Trophoblast cell (in vitro differentiated cells and primary cell): ENCODE measurements around the gene CADM1.
A peak's percentile ranks its signal among the peaks of the same experiment; 100 is the strongest.

Experiments
- DNase-seq, 2 donors: peaks; one replicate each; pipeline ENCODE4 v3.0.0-alpha.2; 2016
- H2AFZ ChIP-seq: 2 replicates; pipeline ENCODE4 v1.6.1; 2013; ENCODE audit warnings: low read length, moderate library complexity, mild to moderate bottlenecking; ENCODE audit not compliant: insufficient read depth, poor library complexity
- H2AK5ac ChIP-seq: 2 replicates; pipeline ENCODE4 v1.6.1; 2013; ENCODE audit warnings: mild to moderate bottlenecking, low read length
- H2BK120ac ChIP-seq: 2 replicates; pipeline ENCODE4 v1.6.1; 2013; ENCODE audit warnings: low read length, mild to moderate bottlenecking, moderate library complexity; ENCODE audit not compliant: insufficient read depth, poor library complexity
- H2BK12ac ChIP-seq: 2 replicates; pipeline ENCODE4 v1.6.1; 2013; ENCODE audit warnings: mild to moderate bottlenecking, low read length, moderate library complexity
- H2BK5ac ChIP-seq: 2 replicates; pipeline ENCODE4 v1.6.1; 2013; ENCODE audit warnings: low read length, low read depth, moderate library complexity, mild to moderate bottlenecking; ENCODE audit not compliant: poor library complexity
- H3K14ac ChIP-seq: 2 replicates; pipeline ENCODE4 v1.6.1; 2013; ENCODE audit warnings: mild to moderate bottlenecking, low read length
- H3K18ac ChIP-seq: 2 replicates; pipeline ENCODE4 v1.6.1; 2013; ENCODE audit warnings: mild to moderate bottlenecking, low read length
- H3K23ac ChIP-seq: 2 replicates; pipeline ENCODE4 v1.6.1; 2013; ENCODE audit warnings: low read length
- H3K27ac ChIP-seq: 2 replicates; pipeline ENCODE4 v1.5.1; 2013; ENCODE audit warnings: low read depth, mild to moderate bottlenecking, inconsistent platforms, low read length, moderate library complexity
- H3K27me3 ChIP-seq: 2 replicates; pipeline ENCODE4 v1.6.1; 2013; ENCODE audit warnings: inconsistent platforms, mild to moderate bottlenecking, low read length, moderate library complexity; ENCODE audit not compliant: insufficient read depth
- H3K36me3 ChIP-seq, 2 experiments: 1 replicate in 1 of 2; 2 replicates in 1 of 2; pipeline ENCODE4 v1.6.1; 2013; ENCODE audit warnings: low read length in 2 of 2, mild to moderate bottlenecking in 2 of 2, moderate library complexity in 1 of 2; ENCODE audit not compliant: insufficient read depth in 2 of 2, control insufficient read depth in 1 of 2
- H3K4ac ChIP-seq: 2 replicates; pipeline ENCODE4 v1.6.1; 2013; ENCODE audit warnings: low read depth, mild to moderate bottlenecking, low read length, moderate library complexity
- H3K4me1 ChIP-seq, 2 experiments: 1 replicate in 1 of 2; 2 replicates in 1 of 2; pipeline ENCODE4 v1.6.1; 2013; ENCODE audit warnings: low read length in 2 of 2, mild to moderate bottlenecking in 2 of 2, moderate library complexity in 1 of 2; ENCODE audit not compliant: insufficient read depth in 2 of 2, control insufficient read depth in 1 of 2
- H3K4me2 ChIP-seq: 2 replicates; pipeline ENCODE4 v1.6.1; 2013; ENCODE audit warnings: inconsistent platforms, mild to moderate bottlenecking, low read length, moderate library complexity
- H3K4me3 ChIP-seq: 2 replicates; pipeline ENCODE4 v1.5.1; 2013; ENCODE audit warnings: mild to moderate bottlenecking, low read depth, low read length, inconsistent platforms
- H3K79me1 ChIP-seq: one replicate; pipeline ENCODE4 v1.6.1; 2013; ENCODE audit warnings: low read length
- H3K79me2 ChIP-seq: 2 replicates; pipeline ENCODE4 v1.6.1; 2013; ENCODE audit warnings: low read length, mild to moderate bottlenecking; ENCODE audit not compliant: control insufficient read depth, insufficient read depth, poor library complexity
- H3K9ac ChIP-seq: 2 replicates; pipeline ENCODE4 v1.6.1; 2013; ENCODE audit warnings: mild to moderate bottlenecking, low read length
- H3K9me3 ChIP-seq: 2 replicates; pipeline ENCODE4 v1.6.1; 2013; ENCODE audit warnings: low read depth, mild to moderate bottlenecking, control low read depth, inconsistent platforms, low read length; ENCODE audit not compliant: insufficient read depth
- H4K12ac ChIP-seq: 2 replicates; pipeline ENCODE4 v1.6.1; 2013; ENCODE audit warnings: low read depth, mild to moderate bottlenecking, low read length, moderate library complexity
- H4K8ac ChIP-seq: 2 replicates; pipeline ENCODE4 v1.6.1; 2013; ENCODE audit warnings: low read depth, mild to moderate bottlenecking, low read length, moderate library complexity
- H4K91ac ChIP-seq: one replicate; pipeline ENCODE4 v1.6.1; 2013; ENCODE audit warnings: low read depth, mild to moderate bottlenecking, low read length, moderate library complexity
- WGBS: extraction: QIAGEN DNeasy Blood & Tissue Kit; methylation state at CpG from one replicate; pipeline ENCODE4 v1.1.7; 2013; ENCODE audit warnings: missing lambda C conversion rate; ENCODE audit not compliant: insufficient read length, insufficient coverage; ENCODE audit errors: extremely low coverage; 5-methylcytosine and 5-hydroxymethylcytosine counted together

Gene CADM1

GRCh38 chr11:115153135-115153534 is 351.1 kb downstream of the CADM1 start:
- Histone ChIP-seq H3K36me3 (no peaks in the 10 kb centered on the region), H2AFZ (no peak overlapping the region), H4K91ac (no peak overlapping the region), H3K23ac (no peak overlapping the region), H3K4ac (no peak overlapping the region), H2BK120ac (no peak overlapping the region), H3K14ac (no peak overlapping the region), H3K4me3 (no peak overlapping the region), H3K79me1 (no peaks in the 10 kb centered on the region), H3K9ac (no peak overlapping the region), H3K27ac (no peak overlapping the region), H3K4me2 (no peak overlapping the region), H3K18ac (no peak overlapping the region), H3K27me3 (no peaks in the 10 kb centered on the region), H2BK5ac (no peak overlapping the region), H3K4me1 (no peaks in the 10 kb centered on the region), H3K9me3 (peaks cover 2% of the 10 kb centered on the region), H4K8ac (no peak overlapping the region), H4K12ac (no peak overlapping the region), H3K79me2 (no peaks in the 10 kb centered on the region), H2AK5ac (no peak overlapping the region), H2BK12ac (no peak overlapping the region)
- WGBS: no CpG with 5 or more reads among the region's 8 CpGs
- DNase-seq: no peak

- Histone ChIP-seq H3K79me2 (no peaks in the 10 kb centered on the region), H2AK5ac (no peak overlapping the region), H3K4me2 (no peak overlapping the region), H2BK120ac (no peak overlapping the region), H3K9me3 (peaks cover 10% of the 10 kb centered on the region), H3K14ac (no peak overlapping the region), H4K91ac (no peak overlapping the region), H3K79me1 (no peaks in the 10 kb centered on the region), H3K27me3 (no peaks in the 10 kb centered on the region), H3K27ac (no peak overlapping the region), H3K4me1 (no peaks in the 10 kb centered on the region), H2BK12ac (no peak overlapping the region), H3K4ac (no peak overlapping the region), H2BK5ac (no peak overlapping the region), H3K23ac (no peak overlapping the region), H2AFZ (no peak overlapping the region), H3K18ac (no peak overlapping the region), H3K9ac (no peak overlapping the region), H3K4me3 (no peak overlapping the region), H4K12ac (no peak overlapping the region), H4K8ac (no peak overlapping the region), H3K36me3 (no peaks in the 10 kb centered on the region)
- WGBS: no CpG with 5 or more reads among the region's 1 CpG
- no peak for DNase-seq
Measured at GRCh38 chr11:115151010-115151409, 353.2 kb downstream of the CADM1 start.

GRCh38 chr11:115148691-115149090 is 355.5 kb downstream of the CADM1 start:
- no peak overlapping the region for H3K27ac ChIP-seq

GRCh38 chr11:115148101-115148500 is 356.1 kb downstream of the CADM1 start:
- Histone ChIP-seq H2BK120ac (no peak overlapping the region), H3K9me3 (peaks cover 11% of the 10 kb centered on the region), H4K8ac (no peak overlapping the region), H2BK12ac (no peak overlapping the region), H3K27me3 (no peaks in the 10 kb centered on the region), H3K79me1 (no peaks in the 10 kb centered on the region), H2BK5ac (no peak overlapping the region), H2AFZ (no peak overlapping the region), H3K79me2 (no peaks in the 10 kb centered on the region), H3K4me1 (no peaks in the 10 kb centered on the region), H3K4me2 (no peak overlapping the region), H3K18ac (no peak overlapping the region), H3K36me3 (no peaks in the 10 kb centered on the region), H4K12ac (no peak overlapping the region), H3K23ac (peak overlapping the region; percentile 54), H3K27ac (no peak overlapping the region), H4K91ac (no peak overlapping the region), H3K4me3 (peak overlapping the region; percentile 55), H3K4ac (no peak overlapping the region), H3K14ac (no peak overlapping the region), H2AK5ac (no peak overlapping the region), H3K9ac (no peak overlapping the region)
- DNase-seq: no peak
- WGBS: 100% methylated on average over 4 of the region's 4 CpGs

More at GRCh38 chr11:115148691-115149090, 355.5 kb downstream of the CADM1 start:
- Histone ChIP-seq H3K36me3 (no peaks in the 10 kb centered on the region), H2BK120ac (no peak overlapping the region), H3K14ac (no peak overlapping the region), H3K27me3 (no peaks in the 10 kb centered on the region), H3K9ac (no peak overlapping the region), H3K4me3 (no peak overlapping the region), H2BK5ac (no peak overlapping the region), H4K91ac (no peak overlapping the region), H3K79me2 (no peaks in the 10 kb centered on the region), H4K12ac (no peak overlapping the region), H2AK5ac (no peak overlapping the region), H3K4ac (no peak overlapping the region), H2BK12ac (no peak overlapping the region), H3K4me1 (no peaks in the 10 kb centered on the region), H3K18ac (no peak overlapping the region), H3K79me1 (no peaks in the 10 kb centered on the region), H3K4me2 (no peak overlapping the region), H2AFZ (no peak overlapping the region), H4K8ac (no peak overlapping the region), H3K23ac (no peak overlapping the region), H3K9me3 (peaks cover 10% of the 10 kb centered on the region)
- WGBS: 100% methylated on average over 1 of the region's 2 CpGs
- no peak for DNase-seq
